Smooth muscle cell (in vitro differentiated cells): ENCODE results near the gene APOL1. TPM values are rescaled to one million over a fixed set of nuclear protein-coding genes. Genes with fewer than 3 reads are reported as not detected.

Experiments
- DNase-seq: peaks from one replicate; lab custom pipeline; 2025; ENCODE audit not compliant: unreplicated experiment; lab: John Stamatoyannopoulos, UW
- H2AFZ ChIP-seq: fragments of 200-600 bp; sonication (generic); 2 replicates; pipeline ENCODE4 v1.6.0; 2016; ENCODE audit warnings: antibody characterized with exemption, low read depth, mild to moderate bottlenecking
- H3F3A ChIP-seq: fragments of 200-600 bp; sonication (generic); 2 replicates; pipeline ENCODE4 v1.6.0; 2017; ENCODE audit warnings: antibody characterized with exemption, low read depth
- H3K27ac ChIP-seq: fragments of 200-600 bp; sonication (generic); 2 replicates; pipeline ENCODE4 v1.5.1; 2016; ENCODE audit warnings: low read depth, mild to moderate bottlenecking
- H3K27me3 ChIP-seq: fragments of 200-600 bp; sonication (generic); 2 replicates; pipeline ENCODE4 v1.6.1; 2016; ENCODE audit warnings: low read depth, mild to moderate bottlenecking
- H3K36me3 ChIP-seq: fragments of 200-600 bp; sonication (generic); 2 replicates; pipeline ENCODE4 v1.5.1; 2016; ENCODE audit warnings: low read depth
- H3K4me1 ChIP-seq: fragments of 200-600 bp; sonication (generic); 2 replicates; pipeline ENCODE4 v1.5.1; 2016; ENCODE audit warnings: low read depth
- H3K4me2 ChIP-seq: fragments of 200-600 bp; sonication (generic); 2 replicates; pipeline ENCODE4 v1.6.0; 2016; ENCODE audit warnings: mild to moderate bottlenecking
- H3K4me3 ChIP-seq: fragments of 200-600 bp; sonication (generic); 2 replicates; pipeline ENCODE4 v1.5.1; 2016; ENCODE audit warnings: mild to moderate bottlenecking
- H3K79me2 ChIP-seq: fragments of 200-600 bp; sonication (generic); 2 replicates; pipeline ENCODE4 v1.6.0; 2016; ENCODE audit warnings: low read depth, mild to moderate bottlenecking
- H3K9ac ChIP-seq: fragments of 200-600 bp; sonication (generic); 2 replicates; pipeline ENCODE4 v1.6.0; 2016; ENCODE audit warnings: low read depth
- H3K9me3 ChIP-seq: fragments of 200-600 bp; sonication (generic); replicated peaks from 2 replicates; pipeline ENCODE4 v1.5.1; 2016; ENCODE audit warnings: low read depth
- H4K20me1 ChIP-seq: fragments of 200-600 bp; sonication (generic); 2 replicates; pipeline ENCODE4 v1.6.0; 2016; ENCODE audit warnings: low read depth
- WGBS: methylation state at CpG from one replicate; pipeline ENCODE4 v1.1.7; 2016; ENCODE audit warnings: low lambda C conversion rate; 5-methylcytosine and 5-hydroxymethylcytosine counted together
- polyA plus RNA-seq: library from polyadenylated mRNA; unstranded; fragments of >200 nt; fragmentation: Nextera tagmentation; extraction: Ambion mirVana; gene quantifications from 2 replicates; pipeline ENCODE4 v1.2.1, GENCODE V29; 2016
- total RNA-seq: library from RNA; depleted of rRNA; stranded (reverse); fragments of >200 nt; gene quantifications from 2 replicates; pipeline ENCODE4 v1.2.3, GENCODE V29; 2014
- TF ChIP-seq, protein P1 (sequence below): fragments of 200-600 bp; sonication (generic); IDR thresholded peaks from 2 replicates; pipeline ENCODE4 v1.5.1; 2017; ENCODE audit warnings: borderline replicate concordance, mild to moderate bottlenecking, antibody characterized with exemption; ENCODE audit not compliant: insufficient read depth, poor library complexity, severe bottlenecking

APOL1 gene
- total and polyA plus RNA-seq, 2 experiments from 2014 or later: 0.62 TPM; not detected in 1

DNA sequence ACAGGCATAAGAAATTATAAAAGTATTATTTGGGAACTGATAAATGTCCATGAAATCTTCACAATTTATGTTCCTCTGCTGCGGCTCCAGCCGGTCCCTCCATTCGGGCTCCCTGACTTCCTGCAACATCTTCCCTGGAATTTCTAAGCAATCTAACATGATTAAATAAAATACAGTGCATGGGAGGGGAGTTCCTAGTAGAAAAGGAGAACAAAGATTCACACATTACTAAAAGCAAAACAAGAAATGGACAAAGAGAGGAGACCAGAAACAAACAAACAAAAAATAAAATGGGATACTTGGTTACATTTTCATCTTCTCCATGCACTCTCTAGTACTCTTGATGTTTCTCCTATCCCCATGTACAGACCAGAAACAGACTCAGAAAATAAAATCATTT lies 42.7 kb upstream of the APOL1 start:
- 99% methylated on average over 3 of the region's 3 CpGs for WGBS

DNA sequence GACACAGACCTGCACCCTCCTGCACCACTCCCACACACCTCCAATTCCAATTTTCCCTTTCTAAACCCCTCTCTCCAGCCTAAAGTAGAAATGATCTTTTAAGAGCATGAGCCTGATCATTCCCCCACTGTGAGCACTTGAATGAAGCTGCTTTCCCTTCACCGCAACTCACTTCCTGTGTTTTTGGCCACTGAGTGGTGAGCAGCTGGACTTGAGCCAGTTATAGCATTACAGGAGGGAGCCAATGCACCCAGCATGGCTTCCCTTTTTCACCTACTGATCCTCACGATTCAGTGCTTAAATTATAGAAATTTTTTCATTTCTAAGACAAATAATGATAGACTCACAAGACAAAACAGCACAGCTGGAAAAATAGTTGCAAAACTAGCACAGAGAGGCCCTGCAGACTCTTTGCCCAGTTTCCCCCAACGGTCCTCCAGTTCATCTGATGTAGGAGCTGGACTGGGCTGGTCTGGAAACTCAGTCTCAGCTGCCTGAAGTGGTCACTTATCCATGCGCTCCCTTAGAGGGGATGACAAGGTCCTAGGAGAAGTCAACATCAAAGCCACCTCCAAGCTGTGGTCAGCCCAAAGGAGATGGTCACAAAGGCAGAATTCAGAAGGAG lies 41.6 kb upstream of the APOL1 start:
- Histone ChIP-seq H3K9me3 (no peaks in the 10 kb centered on the region), H3K4me2 (no peak overlapping the region), H4K20me1 (no peaks in the 10 kb centered on the region), H2AFZ (no peak overlapping the region), H3K9ac (no peak overlapping the region), H3K79me2 (no peaks in the 10 kb centered on the region), H3K4me1 (no peaks in the 10 kb centered on the region), H3K27me3 (no peaks in the 10 kb centered on the region), H3K4me3 (no peak overlapping the region), H3F3A (no peaks in the 10 kb centered on the region), H3K27ac (no peak overlapping the region), H3K36me3 (no peaks in the 10 kb centered on the region)
- WGBS: 89% methylated on average over 4 of the region's 4 CpGs
- no peak for DNase-seq
- TF ChIP-seq, protein P1, sequence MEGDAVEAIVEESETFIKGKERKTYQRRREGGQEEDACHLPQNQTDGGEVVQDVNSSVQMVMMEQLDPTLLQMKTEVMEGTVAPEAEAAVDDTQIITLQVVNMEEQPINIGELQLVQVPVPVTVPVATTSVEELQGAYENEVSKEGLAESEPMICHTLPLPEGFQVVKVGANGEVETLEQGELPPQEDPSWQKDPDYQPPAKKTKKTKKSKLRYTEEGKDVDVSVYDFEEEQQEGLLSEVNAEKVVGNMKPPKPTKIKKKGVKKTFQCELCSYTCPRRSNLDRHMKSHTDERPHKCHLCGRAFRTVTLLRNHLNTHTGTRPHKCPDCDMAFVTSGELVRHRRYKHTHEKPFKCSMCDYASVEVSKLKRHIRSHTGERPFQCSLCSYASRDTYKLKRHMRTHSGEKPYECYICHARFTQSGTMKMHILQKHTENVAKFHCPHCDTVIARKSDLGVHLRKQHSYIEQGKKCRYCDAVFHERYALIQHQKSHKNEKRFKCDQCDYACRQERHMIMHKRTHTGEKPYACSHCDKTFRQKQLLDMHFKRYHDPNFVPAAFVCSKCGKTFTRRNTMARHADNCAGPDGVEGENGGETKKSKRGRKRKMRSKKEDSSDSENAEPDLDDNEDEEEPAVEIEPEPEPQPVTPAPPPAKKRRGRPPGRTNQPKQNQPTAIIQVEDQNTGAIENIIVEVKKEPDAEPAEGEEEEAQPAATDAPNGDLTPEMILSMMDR: no peak

More for the DNA sequence above, 42.7 kb upstream of the APOL1 start:
- H3K79me2 ChIP-seq: no peaks in the 10 kb centered on the region
- no peaks in the 10 kb centered on the region for H3K36me3 ChIP-seq
- no peaks in the 10 kb centered on the region for H3K27me3 ChIP-seq
- no peak overlapping the region for H2AFZ ChIP-seq
- no peak overlapping the region for H3K27ac ChIP-seq
- H3K4me2 ChIP-seq: no peak overlapping the region
- no peaks in the 10 kb centered on the region for H3F3A ChIP-seq
- TF ChIP-seq, protein P1: no peak
- no peak for DNase-seq
- no peaks in the 10 kb centered on the region for H4K20me1 ChIP-seq
- H3K9ac ChIP-seq: no peak overlapping the region
- H3K4me3 ChIP-seq: no peak overlapping the region
- no peaks in the 10 kb centered on the region for H3K4me1 ChIP-seq
- no peaks in the 10 kb centered on the region for H3K9me3 ChIP-seq

DNA sequence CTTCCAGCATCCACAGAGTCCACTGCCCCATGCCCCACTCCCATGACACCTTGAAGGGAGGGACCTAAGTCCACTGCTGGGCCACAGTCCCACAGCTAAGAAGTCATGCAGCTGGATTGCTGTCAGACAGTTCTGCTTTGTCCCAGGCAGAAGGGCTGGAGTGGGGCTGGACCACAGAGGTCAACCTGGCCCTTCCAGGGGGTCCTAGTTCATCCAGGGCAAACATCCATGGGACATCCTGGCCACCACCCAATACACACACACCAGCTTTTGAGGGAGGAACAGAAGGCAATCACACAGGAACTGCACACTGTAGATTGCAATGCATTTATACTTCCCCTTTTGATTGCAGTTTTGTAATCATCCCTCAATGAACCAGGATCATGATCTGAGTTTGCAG lies 40.0 kb upstream of the APOL1 start:
- Histone ChIP-seq H3K9ac (no peak overlapping the region), H3F3A (no peaks in the 10 kb centered on the region), H3K4me2 (no peak overlapping the region), H3K4me1 (no peaks in the 10 kb centered on the region), H4K20me1 (no peaks in the 10 kb centered on the region), H3K4me3 (no peak overlapping the region), H3K79me2 (no peaks in the 10 kb centered on the region), H3K36me3 (no peaks in the 10 kb centered on the region), H3K27ac (no peak overlapping the region), H3K9me3 (no peaks in the 10 kb centered on the region), H2AFZ (no peak overlapping the region), H3K27me3 (no peaks in the 10 kb centered on the region)
- TF ChIP-seq, protein P1: no peak
- no peak for DNase-seq

DNA sequence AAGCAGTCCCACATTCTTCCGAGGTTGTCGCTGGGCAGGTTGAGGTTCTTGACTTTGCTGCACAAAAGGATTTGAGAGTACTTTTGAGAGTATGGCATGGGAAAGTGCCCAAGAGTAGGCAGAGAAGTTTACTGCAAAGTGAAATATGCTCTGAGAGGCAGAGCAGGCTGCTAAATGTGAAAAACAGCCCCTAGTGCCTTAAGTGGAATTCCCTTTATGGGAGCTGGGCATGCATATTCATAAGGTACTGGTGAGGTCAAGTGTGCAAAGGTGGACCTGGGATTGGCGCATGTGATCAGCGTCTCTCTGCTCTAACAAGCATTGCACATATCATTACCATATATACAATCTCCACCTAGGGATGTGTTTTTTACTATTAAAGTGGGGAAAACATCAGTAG lies 39.3 kb upstream of the APOL1 start:
- no peaks in the 10 kb centered on the region for H3K36me3 ChIP-seq
- no peak for DNase-seq
- no peak overlapping the region for H3K4me3 ChIP-seq
- no peak overlapping the region for H3K4me2 ChIP-seq
- TF ChIP-seq, protein P1: no peak
- 95% methylated on average over 4 of the region's 4 CpGs for WGBS
- H3K79me2 ChIP-seq: no peaks in the 10 kb centered on the region
- no peaks in the 10 kb centered on the region for H3F3A ChIP-seq
- no peaks in the 10 kb centered on the region for H3K27me3 ChIP-seq
- no peak overlapping the region for H3K27ac ChIP-seq
- H3K4me1 ChIP-seq: no peaks in the 10 kb centered on the region
- H2AFZ ChIP-seq: no peak overlapping the region
- no peak overlapping the region for H3K9ac ChIP-seq
- no peaks in the 10 kb centered on the region for H4K20me1 ChIP-seq
- no peaks in the 10 kb centered on the region for H3K9me3 ChIP-seq
